HG02759 (cell line): ENCODE measurements around the gene IFT172.
"Not testable (repeated sequence)": the region's sequence is repeated elsewhere in the genome, so short reads cannot be mapped to it uniquely, and the experiment has no call there.

Experiments used
- ATAC-seq: cut with Tn5 transposase; IDR thresholded peaks from one replicate; pipeline ENCODE4 v1.9.1; 2021; ENCODE audit warnings: mild to moderate bottlenecking, moderate library complexity; ENCODE audit not compliant: unreplicated experiment

Gene IFT172

GRCh38 chr2:27427863-27428212, 61.7 kb downstream of the IFT172 start:
- ATAC-seq = no peak

- ATAC-seq = not testable (repeated sequence)
Observed at GRCh38 chr2:27425039-27425438, 64.5 kb downstream of the IFT172 start.

DNA sequence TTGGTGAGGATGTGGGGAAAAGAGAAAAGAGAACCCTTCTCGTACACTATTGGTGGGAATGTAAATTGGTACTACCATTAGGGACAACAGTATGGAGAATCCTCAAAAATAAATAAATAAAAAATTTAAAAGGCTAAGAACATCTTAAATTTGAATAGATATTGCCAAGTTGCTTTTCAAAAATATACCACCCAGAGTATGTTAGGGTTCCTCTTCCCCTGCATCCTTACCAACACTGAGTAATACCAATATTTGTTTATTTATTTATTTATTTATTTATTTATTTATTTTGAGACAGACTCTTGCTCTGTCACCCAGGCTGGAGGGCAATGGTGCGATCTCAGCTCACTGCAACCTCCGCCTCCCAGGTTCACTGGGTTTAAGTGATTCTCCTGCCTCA, 66.6 kb downstream of the IFT172 start:
- ATAC-seq = no peak

DNA sequence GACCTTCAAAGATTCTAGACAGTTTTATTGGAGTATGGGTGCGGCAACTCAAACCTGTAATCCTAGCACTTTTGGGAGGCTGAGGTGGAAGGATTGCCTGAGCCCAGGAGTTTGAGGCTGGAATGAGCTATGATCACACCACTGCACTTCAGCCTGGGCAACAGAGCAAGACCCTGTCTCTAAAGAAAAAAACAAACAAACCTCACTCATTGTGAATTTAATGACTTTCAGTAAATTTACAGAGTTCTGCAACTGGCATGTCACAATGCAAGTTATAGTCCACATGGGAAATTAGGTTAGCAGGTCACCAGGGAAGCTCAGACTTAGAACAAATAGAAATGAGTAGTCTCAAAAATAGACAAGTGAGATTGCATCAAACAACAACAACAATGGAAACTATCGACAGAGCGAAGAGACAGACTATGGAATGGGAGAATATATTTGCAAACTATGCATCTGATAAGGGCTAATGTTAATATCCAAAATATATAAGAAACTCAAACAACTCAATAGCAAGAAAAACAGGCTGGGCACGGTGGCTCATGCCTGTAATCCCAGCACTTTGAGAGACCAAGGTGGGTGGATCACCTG, 67.8 kb downstream of the IFT172 start:
- ATAC-seq = no peak

DNA sequence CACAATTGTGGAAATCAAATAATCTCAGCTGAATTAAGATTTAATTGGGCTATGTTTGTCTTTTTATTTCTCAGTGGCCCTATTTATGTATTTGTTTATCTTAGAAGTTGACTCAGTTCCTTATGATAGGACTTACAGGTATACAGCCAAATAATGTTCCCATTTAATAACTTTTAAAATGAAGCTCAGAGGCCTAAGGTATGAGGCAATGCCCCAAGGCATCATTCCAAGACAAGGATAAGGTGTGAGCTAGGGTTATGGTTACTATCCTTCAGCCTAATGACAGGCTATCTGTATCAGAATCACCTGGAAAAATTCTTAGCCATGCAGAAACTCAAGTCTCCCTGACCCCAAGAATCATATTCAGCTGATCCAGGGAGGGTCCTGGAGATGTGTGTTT, 68.5 kb downstream of the IFT172 start:
- ATAC-seq = no peak

DNA sequence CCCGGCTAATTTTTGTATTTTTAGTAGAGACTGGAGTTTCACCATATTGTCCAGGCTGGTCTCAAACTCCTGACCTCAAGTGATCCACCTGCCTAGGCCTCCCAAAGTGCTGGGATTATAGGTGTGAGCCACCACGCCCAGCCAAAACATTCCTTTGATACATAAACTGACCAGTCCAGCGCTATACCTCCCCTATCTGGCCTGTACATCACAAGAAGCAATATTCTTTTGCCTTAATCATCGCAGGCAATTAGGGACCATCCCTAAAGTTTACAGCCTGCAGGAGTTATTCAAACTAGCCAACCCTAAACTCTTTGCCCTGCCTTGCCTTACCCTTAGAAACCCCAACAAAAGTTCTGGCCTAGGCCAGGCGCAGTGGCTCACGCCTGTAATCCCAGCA, 73.4 kb downstream of the IFT172 start:
- ATAC-seq = no peak

DNA sequence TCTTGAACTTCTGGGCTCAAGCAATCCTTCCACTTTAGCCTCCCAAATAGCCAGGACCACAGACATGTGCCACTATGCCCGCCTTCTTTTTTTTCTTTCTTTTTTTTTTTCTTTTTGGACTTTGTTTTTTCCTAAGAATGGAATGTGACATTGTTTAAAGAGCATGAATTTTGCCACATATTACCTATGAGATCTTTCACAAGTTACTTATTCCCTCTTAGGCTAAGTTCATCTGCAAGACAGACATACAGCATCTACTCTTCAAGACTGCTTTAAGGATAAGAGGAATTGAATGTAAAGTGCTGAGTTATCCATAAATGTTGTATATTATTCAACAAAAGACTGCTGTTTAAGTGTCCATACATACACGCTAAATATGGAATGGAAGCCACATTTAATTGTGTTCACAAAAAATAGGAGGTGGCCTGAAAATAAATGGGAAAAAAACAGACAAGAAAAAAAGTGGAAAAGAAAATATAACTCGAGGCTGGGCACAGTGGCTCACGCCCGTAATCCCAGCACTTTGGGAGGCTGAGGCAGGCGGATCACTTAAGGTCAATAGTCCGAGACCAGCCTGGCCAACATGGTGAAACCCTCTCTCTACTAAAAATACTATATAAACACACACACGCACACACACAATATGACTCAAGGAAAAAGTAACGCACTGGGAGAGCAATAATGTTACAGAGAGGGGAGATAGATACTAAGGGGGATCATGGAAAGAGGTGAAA, 77.0 kb downstream of the IFT172 start:
- ATAC-seq = no peak

- peak; percentile 96 for ATAC-seq
Observed at GRCh38 chr2:27409321-27410073, 80.0 kb downstream of the IFT172 start, which contains the start of gene PPM1G. TSS of gene PPM1G (minus strand) at chr2:27409591. CDS start at chr2:27409422, 169 bp downstream.

- ATAC-seq = peak; percentile 26
Observed at GRCh38 chr2:27408601-27409320, 80.8 kb downstream of the IFT172 start.

- no peak for ATAC-seq
Observed at GRCh38 chr2:27407798-27408491, 81.6 kb downstream of the IFT172 start.

GRCh38 chr2:27400348-27401135, 89.0 kb downstream of the IFT172 start:
- no peak for ATAC-seq

GRCh38 chr2:27398962-27399361, 90.6 kb downstream of the IFT172 start:
- ATAC-seq = no peak
